Suprapubic skin (tissue), 4 donors: ENCODE measurements around the gene SVEP1.

Source experiments
- POLR2A ChIP-seq, 2 donors: fragments of 450-650 bp; IDR thresholded peaks; one replicate each; pipeline ENCODE4 v1.6.1; 2017; ENCODE audit warnings: antibody characterized with exemption in 2 of 2, mild to moderate bottlenecking in 2 of 2, moderate library complexity in 2 of 2
- POLR2AphosphoS5 ChIP-seq, 3 donors: sonication (generic); formaldehyde crosslinking; IDR thresholded peaks; one replicate each; pipeline ENCODE4 v1.6.1; 2017; ENCODE audit warnings: antibody characterized with exemption in 3 of 3
- TF ChIP-seq, protein P1 (sequence below), 2 donors: fragments of 200-600 bp in 1 of 2; fragments of 450-650 bp in 1 of 2; sonication (generic) in 1 of 2; IDR thresholded peaks; one replicate each; pipeline ENCODE4 v1.5.1; 2016 to 2019; ENCODE audit warnings: antibody characterized with exemption in 2 of 2, mild to moderate bottlenecking in 1 of 2, moderate library complexity in 1 of 2

DNA sequence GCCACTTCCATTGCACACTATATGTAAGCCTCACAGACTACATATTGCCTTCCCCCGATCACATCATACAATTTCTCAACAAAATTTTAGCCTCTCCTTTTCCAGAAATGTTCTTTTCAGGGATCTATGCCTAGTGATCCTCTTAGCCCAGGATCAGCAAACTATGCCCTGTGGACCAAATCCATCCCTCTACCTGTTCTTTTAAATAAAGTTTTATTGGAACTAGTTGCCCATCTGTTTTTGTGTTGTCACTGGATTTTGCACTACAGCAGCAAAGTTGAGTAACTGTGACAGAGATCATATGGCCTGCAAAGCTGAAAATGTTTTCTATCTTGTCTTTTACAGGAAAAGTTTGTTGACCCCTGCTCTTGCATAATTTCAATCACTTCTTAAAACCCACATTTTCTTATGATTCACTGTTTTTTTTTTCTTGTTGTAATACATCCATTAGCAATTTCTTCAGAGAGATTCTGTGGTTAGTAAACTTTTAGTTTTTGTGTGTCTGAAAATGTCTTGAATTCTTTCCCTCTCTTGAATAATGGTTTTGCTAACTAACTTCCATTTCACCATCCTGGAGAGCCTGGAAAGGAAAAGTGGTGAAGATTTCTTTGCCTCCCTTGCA lies 248.9 kb downstream of the SVEP1 start:
- TF ChIP-seq, protein P1, sequence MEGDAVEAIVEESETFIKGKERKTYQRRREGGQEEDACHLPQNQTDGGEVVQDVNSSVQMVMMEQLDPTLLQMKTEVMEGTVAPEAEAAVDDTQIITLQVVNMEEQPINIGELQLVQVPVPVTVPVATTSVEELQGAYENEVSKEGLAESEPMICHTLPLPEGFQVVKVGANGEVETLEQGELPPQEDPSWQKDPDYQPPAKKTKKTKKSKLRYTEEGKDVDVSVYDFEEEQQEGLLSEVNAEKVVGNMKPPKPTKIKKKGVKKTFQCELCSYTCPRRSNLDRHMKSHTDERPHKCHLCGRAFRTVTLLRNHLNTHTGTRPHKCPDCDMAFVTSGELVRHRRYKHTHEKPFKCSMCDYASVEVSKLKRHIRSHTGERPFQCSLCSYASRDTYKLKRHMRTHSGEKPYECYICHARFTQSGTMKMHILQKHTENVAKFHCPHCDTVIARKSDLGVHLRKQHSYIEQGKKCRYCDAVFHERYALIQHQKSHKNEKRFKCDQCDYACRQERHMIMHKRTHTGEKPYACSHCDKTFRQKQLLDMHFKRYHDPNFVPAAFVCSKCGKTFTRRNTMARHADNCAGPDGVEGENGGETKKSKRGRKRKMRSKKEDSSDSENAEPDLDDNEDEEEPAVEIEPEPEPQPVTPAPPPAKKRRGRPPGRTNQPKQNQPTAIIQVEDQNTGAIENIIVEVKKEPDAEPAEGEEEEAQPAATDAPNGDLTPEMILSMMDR (IDR thresholded peaks at IDR 0.05) = no peak
- TF ChIP-seq POLR2AphosphoS5 (IDR thresholded peaks at IDR 0.05) (no peak), POLR2A (IDR thresholded peaks at IDR 0.05) (no peak)
